ENCODE measurements around the gene POLR1H.
A peak's percentile ranks its signal among the peaks of the same experiment; 100 is the strongest.

POLR1H gene

DNA sequence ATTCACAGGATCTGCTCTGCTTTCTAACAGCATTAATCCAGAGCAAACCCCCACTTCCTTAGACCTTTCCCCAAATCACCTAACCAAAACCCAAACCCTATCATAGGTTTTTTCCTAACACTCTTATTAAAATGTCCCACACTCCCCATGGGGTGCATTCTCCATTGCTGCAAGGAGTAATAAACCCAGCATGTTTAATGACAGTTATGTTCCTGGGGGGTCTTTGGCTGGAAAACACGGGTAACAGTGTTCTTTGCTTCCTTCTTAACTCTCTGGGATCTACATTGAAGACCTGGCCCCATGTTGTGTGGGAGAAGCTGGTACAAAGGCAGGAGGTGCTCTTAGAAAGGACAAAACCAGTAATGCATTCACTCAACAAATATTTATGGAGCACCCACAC lies 35.8 kb downstream of the POLR1H start:
- no peak for DNase-seq (ENCODE audit: low read depth)

DNA sequence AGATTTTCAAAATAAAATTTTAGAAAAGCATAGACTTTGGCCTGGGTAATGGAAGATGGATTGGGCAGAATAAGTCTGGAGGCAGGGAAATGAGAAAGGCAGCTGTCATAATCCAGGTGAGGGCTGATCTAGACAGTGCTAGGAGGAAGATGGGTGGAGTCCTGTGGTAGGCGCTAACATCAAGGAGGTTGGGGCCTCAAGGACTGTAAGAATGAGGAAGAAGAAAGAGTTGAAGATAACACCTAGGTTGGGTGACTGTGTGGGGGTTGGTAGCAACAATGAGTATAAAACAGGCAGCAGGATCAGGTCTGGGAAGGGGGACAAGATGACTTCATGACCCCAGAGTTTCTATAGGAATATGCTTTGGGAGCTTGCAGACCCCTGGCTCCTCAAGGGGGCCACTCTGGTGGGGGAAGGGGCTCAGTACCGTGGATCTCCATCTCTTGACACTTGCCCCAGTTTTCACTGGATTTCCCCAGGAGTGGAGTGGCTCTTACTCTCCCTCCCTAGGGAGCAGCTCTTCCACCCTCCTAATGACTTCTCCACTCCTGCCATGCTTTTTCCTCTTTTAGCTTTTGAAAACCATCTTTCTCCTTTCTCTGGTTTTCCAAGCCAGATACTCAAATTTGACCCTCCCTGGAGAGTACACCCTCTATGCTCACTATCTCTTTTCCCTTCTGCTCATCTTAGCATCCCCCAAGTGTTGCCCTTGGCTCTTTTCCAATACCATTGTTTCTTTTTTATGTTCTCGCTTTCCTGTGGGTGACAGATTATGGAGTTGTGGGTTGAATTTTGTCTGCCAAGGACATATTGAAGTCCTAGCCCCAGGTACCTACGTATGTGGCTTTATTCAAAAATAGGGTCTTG lies 37.1 kb downstream of the POLR1H start:
- no peak for DNase-seq (ENCODE audit: low read depth)

DNA sequence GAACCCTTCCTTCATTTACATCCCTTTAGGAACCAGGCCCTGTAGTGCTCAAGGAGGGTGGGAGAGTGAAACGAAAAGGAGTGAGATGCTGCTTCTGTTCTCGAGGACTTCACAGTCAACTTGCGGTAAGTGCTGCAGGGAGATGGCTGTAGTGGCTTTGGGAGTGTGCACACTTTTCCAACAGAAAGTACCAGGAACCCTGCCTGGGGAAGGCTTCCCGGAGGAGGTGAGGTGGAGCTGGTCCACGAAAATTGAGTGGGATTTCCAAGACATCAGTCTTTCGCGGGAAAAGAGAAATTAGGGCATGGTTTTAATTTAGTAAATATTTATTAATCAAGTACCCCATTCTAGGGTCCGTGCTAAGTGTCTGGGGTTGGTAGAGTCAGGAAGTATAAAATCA lies 39.1 kb downstream of the POLR1H start:
- DNase-seq (ENCODE audit: low read depth), result no peak

DNA sequence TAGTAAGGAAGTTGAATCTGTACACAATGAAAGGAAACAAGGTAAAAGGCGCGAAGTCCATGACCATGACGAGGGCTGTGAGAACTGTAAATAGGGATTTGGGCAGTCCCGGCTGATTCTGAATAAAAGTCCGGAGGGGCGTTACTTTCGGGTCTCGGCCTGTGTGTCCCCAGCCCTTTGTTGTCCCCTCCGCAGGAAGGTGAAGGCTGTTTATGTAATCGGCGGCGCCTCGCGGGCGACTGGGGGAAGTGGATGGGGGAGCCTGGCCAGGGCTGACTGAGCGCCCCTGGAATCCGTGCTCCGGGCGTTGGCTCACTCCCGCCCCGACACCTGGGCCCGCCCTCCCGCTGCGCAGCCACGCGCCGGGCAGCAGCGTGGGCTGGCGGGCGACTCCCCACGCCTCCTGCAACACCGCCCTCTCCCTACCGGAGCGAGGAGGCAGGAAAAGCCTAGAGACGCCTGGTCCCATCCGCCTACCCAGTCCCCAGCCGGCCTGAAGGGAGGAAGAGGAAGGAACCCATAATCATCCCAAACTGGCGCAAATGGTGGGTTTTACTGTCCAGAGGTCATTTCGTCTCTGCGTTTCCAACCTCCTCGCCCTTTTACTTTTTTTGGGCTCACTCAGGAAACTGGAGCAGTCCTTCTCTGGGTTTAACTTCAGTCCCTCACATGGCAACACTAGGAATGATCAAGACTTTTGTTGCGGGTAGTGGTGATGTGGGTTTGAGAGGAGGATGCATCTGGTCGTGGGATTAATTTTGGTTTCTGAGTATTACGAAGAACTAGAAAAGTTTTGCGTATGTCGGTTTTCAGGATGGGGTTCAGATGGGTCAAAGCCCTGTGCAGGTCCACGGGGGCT lies 39.7 kb downstream of the POLR1H start:
- no peak for DNase-seq (ENCODE audit: low read depth)

DNA sequence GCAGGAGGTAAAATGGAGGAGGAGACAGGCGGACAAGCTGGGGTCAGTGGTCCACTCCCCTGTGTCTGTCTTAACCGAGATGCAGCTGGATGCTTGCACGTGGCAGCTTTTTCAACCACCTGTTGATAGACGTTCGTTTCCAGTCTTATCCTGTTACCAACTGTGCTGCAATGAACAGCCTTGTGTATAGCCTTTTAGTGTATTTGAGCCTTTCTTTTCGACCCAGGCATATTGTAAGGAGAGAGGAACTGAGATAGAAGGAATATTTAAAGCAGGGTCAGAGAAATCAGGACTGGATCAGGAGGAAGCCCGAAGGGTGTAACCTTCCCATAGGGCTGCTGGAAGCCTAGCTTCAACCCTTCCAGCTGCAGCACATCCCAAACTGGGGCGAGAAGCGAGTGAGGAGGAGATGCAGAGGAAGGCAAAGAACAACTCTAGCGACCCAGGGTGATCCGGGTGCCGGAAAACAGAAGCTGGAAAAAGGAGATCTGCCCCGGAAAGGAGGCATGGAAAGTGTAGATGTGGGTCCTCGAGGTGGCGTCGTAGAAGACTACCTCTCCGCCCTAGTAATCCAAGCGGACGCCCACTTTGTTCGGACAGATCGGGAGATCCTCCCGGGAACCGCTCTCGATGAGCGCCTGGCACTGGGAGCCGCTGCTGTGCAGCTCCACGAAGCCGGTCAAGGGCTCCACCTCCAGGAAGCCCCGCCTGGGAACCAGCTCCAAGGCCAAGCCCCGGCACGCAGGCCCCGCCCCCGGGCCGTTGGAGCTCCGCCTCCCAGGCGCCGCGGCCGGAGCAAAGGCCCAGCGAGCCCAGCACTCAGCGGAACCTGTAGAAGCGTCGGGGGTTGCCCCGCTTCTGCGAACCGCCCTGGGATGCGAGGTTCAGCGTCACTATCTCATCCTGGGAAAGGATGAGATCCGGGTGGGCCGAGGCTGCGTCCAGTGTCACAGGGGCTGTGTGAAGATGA lies 40.7 kb downstream of the POLR1H start:
- peak; percentile 37 for DNase-seq (ENCODE audit: low read depth)

DNA sequence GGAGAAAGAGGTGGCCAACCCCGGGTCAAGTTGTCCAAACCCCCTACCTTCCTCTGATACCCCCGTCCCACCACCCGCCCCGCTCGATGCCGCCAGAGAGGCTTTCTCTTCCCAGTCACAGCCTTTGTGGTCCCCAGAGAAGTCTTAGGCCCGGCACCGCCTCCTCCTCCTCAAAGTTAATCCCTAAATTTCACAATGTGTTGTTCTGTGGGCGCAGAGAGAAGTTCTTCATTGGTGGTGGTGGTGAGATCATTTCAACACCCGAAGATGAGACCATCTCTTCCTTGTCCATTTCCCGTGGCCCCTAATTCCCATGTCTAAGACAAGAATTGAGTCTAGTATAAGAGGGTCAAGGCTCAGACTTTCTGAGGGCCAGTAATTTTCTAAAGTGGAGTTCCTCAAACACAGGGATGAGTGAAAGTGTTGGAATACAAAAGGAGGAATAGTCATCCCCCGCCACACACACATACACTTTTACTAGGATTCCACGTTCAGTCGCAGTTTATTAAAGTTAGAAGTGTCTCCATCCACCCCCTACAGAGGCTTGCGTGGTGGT lies 41.4 kb downstream of the POLR1H start:
- DNase-seq (ENCODE audit: low read depth), result no peak

DNA sequence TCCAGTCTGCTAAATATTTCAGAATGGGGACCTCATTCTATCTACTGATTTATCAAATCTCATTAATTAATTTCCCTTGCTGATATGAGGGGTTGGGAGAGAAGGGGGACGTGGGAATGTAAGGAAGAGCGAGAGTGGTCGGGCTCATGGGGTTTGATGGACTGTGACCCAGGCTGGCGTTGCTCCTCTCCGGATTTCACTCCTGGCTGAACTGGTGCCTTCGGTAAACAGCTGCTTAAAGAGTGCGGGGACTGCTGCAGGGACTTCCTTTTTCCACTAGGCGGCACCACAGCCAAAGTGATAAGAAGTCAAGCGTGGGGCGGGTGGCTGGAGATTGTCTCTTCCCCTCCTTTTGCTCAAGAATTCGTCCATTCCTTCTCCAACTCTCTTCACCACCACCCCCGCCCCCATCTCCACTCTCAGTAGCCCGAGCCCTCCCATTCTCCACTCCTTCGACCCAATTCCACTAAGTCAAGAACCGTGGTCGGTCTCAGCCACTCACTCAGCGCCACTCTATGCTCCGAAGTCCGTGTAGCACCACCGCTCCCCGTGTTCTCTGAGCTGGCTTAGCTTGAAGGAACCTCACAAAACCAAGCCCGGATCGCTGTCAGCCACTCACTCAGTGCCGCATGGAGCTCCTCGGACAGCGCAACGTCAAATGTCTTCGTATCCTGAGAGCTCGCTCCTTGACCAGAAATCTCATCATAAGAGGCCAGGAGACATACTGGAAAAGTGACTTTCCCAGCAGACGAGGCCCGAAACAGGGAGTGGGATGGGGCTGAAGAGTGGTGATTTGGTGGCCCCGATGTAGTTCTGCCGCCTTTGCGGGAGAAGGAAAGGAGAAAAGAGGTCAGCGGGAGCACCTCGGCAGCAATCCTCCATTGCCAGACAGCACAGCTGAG lies 42.2 kb downstream of the POLR1H start:
- peak; percentile 59 for DNase-seq (ENCODE audit: low read depth)

DNA sequence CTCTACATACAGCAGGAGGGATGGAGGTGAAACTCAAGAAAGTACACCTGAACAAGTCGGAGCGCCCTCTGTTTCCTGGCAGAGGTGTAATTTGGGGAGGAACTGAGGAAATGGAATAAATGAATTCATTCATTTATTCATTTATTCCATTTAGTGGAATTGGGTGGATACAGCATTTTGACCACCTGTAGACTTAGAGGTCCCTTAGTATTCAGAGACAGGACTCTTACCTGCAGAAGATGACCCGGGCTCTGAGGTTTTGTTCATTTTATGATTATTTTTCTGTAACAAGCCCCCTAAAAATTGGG lies 42.8 kb downstream of the POLR1H start:
- DNase-seq (ENCODE audit: low read depth), result no peak

DNA sequence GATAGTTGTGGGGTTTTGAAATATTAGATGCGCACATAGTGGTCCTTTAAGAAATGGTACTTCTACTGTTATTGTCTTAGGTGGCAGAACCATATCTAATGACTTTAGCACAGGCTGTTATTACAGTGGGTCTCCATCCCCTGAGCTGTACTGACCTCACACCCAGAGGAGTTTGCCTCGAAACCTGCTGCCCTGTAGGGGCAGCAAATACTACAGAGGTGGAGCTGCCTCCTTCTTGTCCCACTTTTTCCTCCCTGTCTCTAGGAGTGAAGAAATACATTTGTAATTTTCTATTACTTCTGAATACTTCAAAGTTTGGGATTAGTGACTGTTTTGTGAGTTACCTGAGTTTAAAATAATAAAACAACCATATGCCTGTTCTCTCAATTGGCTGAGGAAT lies 43.6 kb downstream of the POLR1H start:
- no peak for DNase-seq (ENCODE audit: low read depth)

DNA sequence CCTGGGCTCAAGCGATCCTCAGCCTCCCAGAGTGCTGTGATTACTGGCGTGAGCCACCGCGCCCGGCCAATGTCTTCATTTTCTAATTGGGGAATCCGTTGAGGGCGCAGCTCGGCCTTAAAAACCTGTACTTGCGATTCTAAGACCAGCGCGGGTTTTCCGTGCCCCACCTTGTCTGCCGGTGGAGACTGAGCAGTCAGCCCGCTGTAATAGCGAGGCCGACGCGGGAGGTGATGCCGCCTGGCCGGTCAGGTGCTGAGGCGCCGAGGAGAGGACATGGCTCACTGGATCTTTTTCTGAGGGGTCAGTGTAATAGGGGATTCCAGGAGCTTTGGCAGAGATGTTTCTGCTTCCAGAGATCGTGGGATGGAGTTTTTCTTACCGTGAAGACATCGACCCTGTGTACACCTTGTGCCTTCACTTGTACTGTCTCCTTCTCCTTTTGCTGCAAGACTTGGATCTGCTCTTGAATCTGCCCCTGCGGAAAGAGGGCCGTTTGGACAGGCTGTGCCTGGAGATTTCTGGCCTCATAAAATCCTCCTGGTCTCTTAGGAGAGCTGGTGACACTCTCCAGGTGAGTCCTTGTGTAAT lies 50.3 kb downstream of the POLR1H start:
- DNase-seq (ENCODE audit: low read depth), result no peak

DNA sequence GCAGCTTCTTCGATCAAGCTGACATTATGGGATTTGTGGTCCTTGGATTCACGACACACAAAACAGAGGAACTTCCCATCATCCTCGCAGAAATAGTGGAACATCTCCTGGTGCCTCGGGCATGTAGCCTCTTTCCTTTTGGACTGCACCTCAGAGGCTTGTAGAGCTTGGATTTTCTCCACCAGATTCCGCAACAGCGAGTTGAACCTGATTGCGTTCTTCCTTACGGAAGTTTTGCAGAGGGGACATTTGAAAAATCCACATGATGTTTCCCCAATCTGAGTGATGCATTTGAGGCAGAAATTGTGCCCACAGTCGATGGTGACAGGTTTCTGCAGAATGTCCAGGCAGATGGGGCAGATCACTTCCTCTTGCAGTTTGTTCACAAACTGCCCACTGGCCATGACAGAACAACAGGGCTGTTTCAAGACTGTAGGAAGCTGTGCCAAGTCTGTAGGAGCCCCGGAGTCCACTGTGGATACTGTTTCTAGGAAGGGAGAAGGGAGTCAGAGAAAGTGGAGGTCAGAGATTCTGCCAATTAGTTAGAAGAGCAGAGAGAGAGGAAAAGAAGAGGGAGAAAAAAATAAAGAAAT lies 51.4 kb downstream of the POLR1H start:
- DNase-seq (ENCODE audit: low read depth), result no peak

DNA sequence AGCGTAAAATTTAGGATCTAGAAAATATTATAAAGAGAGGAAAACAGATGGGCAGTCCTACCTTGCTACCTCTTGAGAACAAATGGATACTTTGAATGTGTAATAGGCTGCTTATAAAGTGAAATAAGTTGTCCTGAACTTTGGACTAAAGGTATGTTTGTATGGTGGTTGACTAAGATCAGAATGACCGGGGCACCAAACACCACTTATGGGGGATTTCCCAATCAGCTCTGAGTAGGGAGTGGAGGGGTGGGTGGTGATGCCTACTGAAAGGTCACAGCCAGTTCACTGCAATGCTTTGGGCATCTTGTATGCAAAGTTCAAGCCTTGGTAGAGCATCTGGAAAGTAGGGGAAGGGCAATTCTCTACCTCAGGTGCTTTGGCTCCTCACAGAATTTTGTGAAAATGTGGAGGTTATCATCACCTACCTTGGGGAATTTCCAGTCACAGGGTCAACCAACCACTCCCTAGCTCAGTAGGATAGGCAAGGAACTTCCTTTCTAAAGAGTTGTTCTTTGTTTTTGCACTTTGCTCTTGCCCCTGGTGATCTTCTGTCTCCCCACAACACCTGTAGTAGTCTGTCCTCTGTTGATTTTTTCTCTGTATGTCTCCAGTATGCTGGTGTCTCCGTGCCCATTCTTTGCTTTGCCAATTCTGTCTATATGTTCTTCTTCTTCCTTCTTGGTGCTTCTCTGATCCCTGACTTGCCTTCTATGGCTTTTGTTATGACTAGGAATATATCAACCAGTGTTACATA lies 52.1 kb downstream of the POLR1H start, which contains the start of gene TRIM31:
TRIM31 (minus strand) TSS at position 88 of the 757 bp plus-strand sequence. CDS start 285 bp downstream, outside the sequence.
- no peak for DNase-seq (ENCODE audit: low read depth)

DNA sequence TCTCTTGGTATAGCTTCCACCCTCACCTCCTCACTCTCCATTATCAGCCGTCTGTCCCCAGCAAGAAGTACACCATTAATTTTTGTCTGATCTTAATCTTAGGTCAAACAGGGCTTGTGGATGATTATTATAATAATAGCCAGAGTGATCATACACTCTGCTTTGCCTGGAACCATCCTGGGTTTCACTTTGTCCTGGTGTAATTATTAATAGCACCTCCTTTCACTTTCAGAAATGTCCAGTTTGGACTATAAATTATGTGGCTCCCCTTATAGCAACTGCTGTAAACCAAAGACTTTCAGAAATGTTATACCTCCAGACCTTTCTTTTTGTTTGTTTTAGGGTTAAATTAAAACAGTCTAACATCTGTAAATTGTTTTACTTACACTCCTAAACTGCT lies 52.8 kb downstream of the POLR1H start:
- no peak for DNase-seq (ENCODE audit: low read depth)

Data from stimulated activated CD8-positive, alpha-beta memory T cell treated with anti-CD3 and anti-CD28 coated beads, Interleukin-7, amount 100 ng/mL, for 24 hours (primary cell).